Osteoblast (primary cell): Measurements from ENCODE around the gene TMEM225. TPM values are rescaled to one million over a fixed set of nuclear protein-coding genes. Genes with fewer than 3 reads are reported as not detected.
"Not testable (repeated sequence)": the region's sequence is repeated elsewhere in the genome, so short reads cannot be mapped to it uniquely, and the experiment has no call there.

Source experiments
- DNase-seq: peaks from one replicate; pipeline ENCODE4 v3.0.0; 2011; ENCODE audit warnings: low spot score, mixed read lengths; ENCODE audit not compliant: insufficient read length; ENCODE audit errors: missing footprints
- H2AFZ ChIP-seq: 2 replicates; pipeline ENCODE4 v1.6.0; 2011; ENCODE audit warnings: mild to moderate bottlenecking, low read length
- H3K27ac ChIP-seq: 2 replicates; pipeline ENCODE4 v1.5.1; 2011; ENCODE audit warnings: mild to moderate bottlenecking, low read depth, low read length, moderate library complexity
- H3K27me3 ChIP-seq: 2 replicates; pipeline ENCODE4 v1.6.0; 2012; ENCODE audit warnings: mild to moderate bottlenecking, control low read depth, inconsistent platforms, low read length, moderate library complexity; ENCODE audit not compliant: insufficient read depth
- H3K36me3 ChIP-seq: 2 replicates; pipeline ENCODE4 v1.5.1; 2011; ENCODE audit warnings: mild to moderate bottlenecking, low read length, control low read depth, moderate library complexity; ENCODE audit not compliant: insufficient read depth
- H3K4me1 ChIP-seq: 2 replicates; pipeline ENCODE4 v1.5.1; 2011; ENCODE audit warnings: mild to moderate bottlenecking, low read length, control low read depth, moderate library complexity; ENCODE audit not compliant: insufficient read depth
- H3K4me2 ChIP-seq: 2 replicates; pipeline ENCODE4 v1.6.0; 2011; ENCODE audit warnings: mild to moderate bottlenecking, low read length; ENCODE audit not compliant: insufficient read depth
- H3K4me3 ChIP-seq: fragments of 200-600 bp; sonication (generic); 3 replicates; pipeline ENCODE4 v1.5.1; 2012; ENCODE audit warnings: mild to moderate bottlenecking, low read length, inconsistent platforms; ENCODE audit not compliant: insufficient read depth
- H3K79me2 ChIP-seq: 2 replicates; pipeline ENCODE4 v1.6.0; 2012; ENCODE audit warnings: mild to moderate bottlenecking, low read length, control low read depth, inconsistent platforms; ENCODE audit not compliant: insufficient read depth
- H3K9me3 ChIP-seq: 2 replicates; pipeline ENCODE4 v1.5.1; 2011; ENCODE audit warnings: low read depth, low read length, control low read depth
- H4K20me1 ChIP-seq: 2 replicates; pipeline ENCODE4 v1.6.0; 2012; ENCODE audit warnings: mild to moderate bottlenecking, low read length, control low read depth; ENCODE audit not compliant: insufficient read depth
- CTCF ChIP-seq: IDR thresholded peaks from 2 replicates; pipeline ENCODE4 v1.5.1; 2011; ENCODE audit warnings: mild to moderate bottlenecking, low read depth, low read length, moderate library complexity; ENCODE audit errors: extremely low read depth
- total RNA-seq: library from RNA; depleted of rRNA; stranded (reverse); fragments of >200 nt; gene quantifications from 2 replicates; pipeline ENCODE4 v1.2.3, GENCODE V29; 2012

TMEM225 gene
- total RNA-seq, 1 donor, result not detected

- no peaks in the 10 kb centered on the region for H3K4me1 ChIP-seq
- no peak for DNase-seq
- no peaks in the 10 kb centered on the region for H3K36me3 ChIP-seq
These were observed 6.6 kb upstream of the TMEM225 start for GRCh38 chr11:123892031-123892430.

GRCh38 chr11:123880912-123881311 is 4.6 kb downstream of the TMEM225 start:
- Histone ChIP-seq H3K27me3 (no peaks in the 10 kb centered on the region), H3K4me2 (no peak overlapping the region), H2AFZ (no peak overlapping the region), H3K79me2 (no peaks in the 10 kb centered on the region), H3K27ac (no peak overlapping the region), H4K20me1 (no peaks in the 10 kb centered on the region), H3K36me3 (no peaks in the 10 kb centered on the region), H3K9me3 (no peaks in the 10 kb centered on the region), H3K4me1 (no peaks in the 10 kb centered on the region), H3K4me3 (no peak overlapping the region)
- no peak for TF ChIP-seq CTCF
- no peak for DNase-seq

More at GRCh38 chr11:123892031-123892430, 6.6 kb upstream of the TMEM225 start:
- Histone ChIP-seq H2AFZ (no peak overlapping the region), H4K20me1 (no peaks in the 10 kb centered on the region), H3K27ac (no peak overlapping the region), H3K4me3 (no peak overlapping the region), H3K9me3 (no peaks in the 10 kb centered on the region), H3K27me3 (no peaks in the 10 kb centered on the region), H3K79me2 (no peaks in the 10 kb centered on the region), H3K4me2 (no peak overlapping the region)
- no peak for TF ChIP-seq CTCF

- not testable (repeated sequence) for DNase-seq, H3K79me2 ChIP-seq
These were observed 17.7 kb downstream of the TMEM225 start for GRCh38 chr11:123867795-123868194.

GRCh38 chr11:123865293-123865692 is 20.2 kb downstream of the TMEM225 start:
- H2AFZ ChIP-seq, DNase-seq: not testable (repeated sequence)

More at GRCh38 chr11:123867795-123868194, 17.7 kb downstream of the TMEM225 start:
- not testable (repeated sequence) for H3K27ac ChIP-seq, H3K4me1 ChIP-seq, H4K20me1 ChIP-seq, H2AFZ ChIP-seq, H3K36me3 ChIP-seq, H3K9me3 ChIP-seq, H3K27me3 ChIP-seq, H3K4me2 ChIP-seq, H3K4me3 ChIP-seq

GRCh38 chr11:123859731-123860130 is 25.7 kb downstream of the TMEM225 start:
- Histone ChIP-seq H3K4me2 (no peak overlapping the region), H3K36me3 (no peaks in the 10 kb centered on the region), H3K4me3 (no peak overlapping the region), H2AFZ (no peak overlapping the region), H3K4me1 (no peaks in the 10 kb centered on the region), H4K20me1 (no peaks in the 10 kb centered on the region), H3K79me2 (no peaks in the 10 kb centered on the region), H3K9me3 (no peaks in the 10 kb centered on the region), H3K27ac (no peak overlapping the region), H3K27me3 (no peaks in the 10 kb centered on the region)
- no peak for DNase-seq
- no peak for TF ChIP-seq CTCF

More at GRCh38 chr11:123865293-123865692, 20.2 kb downstream of the TMEM225 start:
- not testable (repeated sequence) for H3K4me1 ChIP-seq, H3K4me3 ChIP-seq, H3K36me3 ChIP-seq, H3K79me2 ChIP-seq, H3K27ac ChIP-seq, H3K9me3 ChIP-seq, H3K4me2 ChIP-seq, H4K20me1 ChIP-seq, H3K27me3 ChIP-seq
